ENCODE data around the gene PDK2.

DNA sequence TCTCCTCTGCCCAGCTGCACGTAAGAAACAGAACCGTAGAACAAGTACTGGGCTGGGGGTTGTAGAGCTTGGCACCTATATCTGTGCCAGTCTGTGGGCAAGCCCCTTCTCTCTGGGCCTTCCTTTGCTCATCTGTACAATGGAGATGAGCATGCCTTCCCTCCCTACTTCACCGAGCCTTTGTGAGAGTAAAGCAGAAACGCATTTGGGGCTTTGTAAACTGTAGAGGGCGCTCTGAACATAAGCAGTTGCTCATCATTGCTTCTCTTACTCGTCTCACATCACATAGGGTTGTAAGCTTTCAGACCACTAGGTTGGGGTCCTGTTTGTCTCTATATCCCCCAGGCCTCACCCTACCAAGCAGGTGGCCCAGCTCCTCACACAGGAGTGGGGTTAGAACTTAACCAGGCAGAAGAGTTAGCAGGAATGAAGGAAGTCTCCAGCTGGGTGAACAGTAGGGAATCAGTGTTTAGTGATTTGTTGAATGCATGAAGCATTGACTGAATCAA is 19.8 kb downstream of the PDK2 start:
- peak; percentile 70 for TF ChIP-seq CTCF (IDR thresholded peaks at IDR 0.05; ENCODE audit: borderline replicate concordance, extremely low read depth, low read length, poor library complexity, severe bottlenecking)
- TF ChIP-seq EZH2 (IDR thresholded peaks at IDR 0.05; ENCODE audit: borderline replicate concordance, low read depth, low read length, severe bottlenecking), result no peak
